Prostate gland (tissue), 2 donors: ENCODE measurements around the gene ITIH5. TPM values are rescaled to one million over a fixed set of nuclear protein-coding genes. Genes with fewer than 3 reads are reported as not detected.

Experiments used
- DNase-seq: peaks from one replicate; pipeline ENCODE4 v3.0.0-alpha.2; 2019; ENCODE audit warnings: low spot score
- H3K27ac ChIP-seq, 2 donors: fragments of 200-600 bp; sonication (generic); 2 replicates each; pipeline ENCODE4 v1.5.1; 2017 to 2019
- H3K27me3 ChIP-seq: fragments of 200-600 bp; sonication (generic); replicated peaks from 2 replicates; pipeline ENCODE4 v1.5.1; 2019; ENCODE audit not compliant: insufficient read depth
- H3K36me3 ChIP-seq, 2 donors: fragments of 200-600 bp; sonication (generic); 1 replicate in 1 of 2; 2 replicates in 1 of 2; pipeline versions ENCODE4 v1.5.1 to v1.8.1; 2017 to 2019
- H3K4me1 ChIP-seq: fragments of 200-600 bp; sonication (generic); replicated peaks from 2 replicates; pipeline ENCODE4 v1.5.1; 2019
- H3K4me3 ChIP-seq, 2 donors: fragments of 200-600 bp; sonication (generic); 2 replicates each; pipeline ENCODE4 v1.5.1; 2017 to 2019
- H3K9me3 ChIP-seq: fragments of 200-600 bp; sonication (generic); 2 replicates; pipeline ENCODE4 v1.5.1; 2017
- CTCF ChIP-seq, 4 experiments: fragments of 200-600 bp in 2 of 4; fragments of 450-650 bp in 2 of 4; sonication (generic) in 2 of 4; IDR thresholded peaks; 1 replicate in 3 of 4; 2 replicates in 1 of 4; pipeline ENCODE4 v1.5.1; 2016 to 2019; ENCODE audit warnings: antibody characterized with exemption in 4 of 4, mild to moderate bottlenecking in 2 of 4, moderate library complexity in 2 of 4
- POLR2A ChIP-seq: fragments of 450-650 bp; IDR thresholded peaks from one replicate; pipeline ENCODE4 v1.6.1; 2016; ENCODE audit warnings: antibody characterized with exemption, mild to moderate bottlenecking
- POLR2AphosphoS5 ChIP-seq: sonication (generic); formaldehyde crosslinking; IDR thresholded peaks from one replicate; pipeline ENCODE4 v1.6.1; 2017; ENCODE audit warnings: antibody characterized with exemption
- WGBS: methylation state at CpG from one replicate; pipeline ENCODE4 v1.1.5; 2018; 5-methylcytosine and 5-hydroxymethylcytosine counted together
- intact Hi-C: fragments of 100-400 bp; cut with DNase I; formaldehyde crosslinking; loops from one replicate; pipeline ENCODE4 v1.14.2; 2022
- total RNA-seq, 2 donors: library from RNA; depleted of rRNA; stranded (reverse); fragments of >200 nt; gene quantifications; one replicate each; pipeline ENCODE4 v1.1.0, GENCODE V29; 2016

ITIH5 gene
- total RNA-seq, 2 donors from 2014 or later, result 13.5 to 42.0 TPM

GRCh38 chr10:7592627-7593026, 74.1 kb downstream of the ITIH5 start:
- WGBS, result 80% methylated on average over 5 of the region's 5 CpGs
- DNase-seq, result no peak
- H3K9me3 ChIP-seq, result no peaks in the 10 kb centered on the region
- H3K27me3 ChIP-seq, result no peaks in the 10 kb centered on the region
- intact Hi-C loops, result no loop called here
- H3K4me1 ChIP-seq, result no peaks in the 10 kb centered on the region
- H3K27ac ChIP-seq, result peak overlapping the region; percentile 53 to 57
- no peak overlapping the region for H3K4me3 ChIP-seq
- H3K36me3 ChIP-seq, result no peaks in the 10 kb centered on the region
- TF ChIP-seq POLR2A, result no peak
- TF ChIP-seq CTCF (IDR thresholded peaks at IDR 0.05), result no peak
- no peak for TF ChIP-seq POLR2AphosphoS5

- H3K36me3 ChIP-seq, result no peaks in the 10 kb centered on the region
- H3K27ac ChIP-seq, result no peak overlapping the region
- WGBS, result 95% methylated on average over 9 of the region's 9 CpGs
- no peaks in the 10 kb centered on the region for H3K27me3 ChIP-seq
- DNase-seq, result no peak
- no peak overlapping the region for H3K4me3 ChIP-seq
- no peaks in the 10 kb centered on the region for H3K9me3 ChIP-seq
- no peaks in the 10 kb centered on the region for H3K4me1 ChIP-seq
- no peak for TF ChIP-seq CTCF (IDR thresholded peaks at IDR 0.05)
- no peak for TF ChIP-seq POLR2A
- intact Hi-C loops, result no loop called here
These were observed 76.5 kb downstream of the ITIH5 start for GRCh38 chr10:7590271-7590670.

- Histone ChIP-seq H3K9me3 (no peaks in the 10 kb centered on the region), H3K27me3 (no peaks in the 10 kb centered on the region), H3K27ac (no peak overlapping the region), H3K4me1 (no peaks in the 10 kb centered on the region), H3K4me3 (no peak overlapping the region), H3K36me3 (no peaks in the 10 kb centered on the region)
- DNase-seq, result no peak
- WGBS, result 88% methylated on average over 10 of the region's 10 CpGs
- intact Hi-C loops, result no loop called here
- TF ChIP-seq POLR2AphosphoS5 (no peak), CTCF (IDR thresholded peaks at IDR 0.05) (no peak), POLR2A (no peak)
These were observed 77.0 kb downstream of the ITIH5 start for GRCh38 chr10:7589748-7590147.

GRCh38 chr10:7587865-7588188, 78.9 kb downstream of the ITIH5 start:
- no peaks in the 10 kb centered on the region for H3K36me3 ChIP-seq
- TF ChIP-seq POLR2A (no peak), CTCF (IDR thresholded peaks at IDR 0.05) (no peak), POLR2AphosphoS5 (no peak)
- no peak overlapping the region for H3K4me3 ChIP-seq
- no peaks in the 10 kb centered on the region for H3K9me3 ChIP-seq
- no peaks in the 10 kb centered on the region for H3K4me1 ChIP-seq
- DNase-seq, result no peak
- H3K27ac ChIP-seq, result no peak overlapping the region
- WGBS, result 92% methylated on average over 6 of the region's 6 CpGs
- H3K27me3 ChIP-seq, result no peaks in the 10 kb centered on the region
- intact Hi-C loops, result no loop called here

GRCh38 chr10:7587168-7587864, 79.5 kb downstream of the ITIH5 start:
- Histone ChIP-seq H3K27ac (no peak overlapping the region), H3K9me3 (no peaks in the 10 kb centered on the region), H3K4me1 (no peaks in the 10 kb centered on the region), H3K27me3 (no peaks in the 10 kb centered on the region), H3K4me3 (no peak overlapping the region), H3K36me3 (no peaks in the 10 kb centered on the region)
- TF ChIP-seq CTCF (IDR thresholded peaks at IDR 0.05) (no peak), POLR2A (no peak), POLR2AphosphoS5 (no peak)
- no peak for DNase-seq
- intact Hi-C loops, result no loop called here
- 86% methylated on average over 13 of the region's 13 CpGs for WGBS
